CD1c-positive myeloid dendritic cell (primary cell): Measurements from ENCODE around the gene KIAA1671.

Experiments used
- DNase-seq: peaks from one replicate; pipeline ENCODE4 v3.0.0-alpha.2; 2016; ENCODE audit errors: extremely low spot score

KIAA1671 gene

DNA sequence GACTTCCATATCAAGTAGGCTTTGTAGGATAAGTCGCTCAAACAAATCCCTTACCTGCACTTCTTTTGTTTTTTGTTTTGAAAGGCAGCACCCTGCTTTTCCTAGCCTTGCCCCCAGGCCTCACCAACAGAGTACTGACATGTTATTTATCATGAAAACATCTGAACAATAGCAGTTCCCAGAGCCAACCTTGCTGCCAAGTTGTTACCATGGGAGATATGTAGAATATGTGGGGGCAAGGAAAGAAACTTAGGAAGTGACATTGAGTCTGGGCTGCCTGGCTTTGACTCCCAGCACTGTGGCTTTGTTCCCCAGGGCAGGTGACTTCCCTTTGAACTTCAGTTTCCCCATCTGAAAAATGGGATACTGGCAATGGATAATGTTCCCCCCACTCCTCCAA lies 193.8 kb downstream of the KIAA1671 start:
- DNase-seq = no peak

- no peak for DNase-seq
Measured at GRCh38 chr22:25146906-25147641, 194.6 kb downstream of the KIAA1671 start.

DNA sequence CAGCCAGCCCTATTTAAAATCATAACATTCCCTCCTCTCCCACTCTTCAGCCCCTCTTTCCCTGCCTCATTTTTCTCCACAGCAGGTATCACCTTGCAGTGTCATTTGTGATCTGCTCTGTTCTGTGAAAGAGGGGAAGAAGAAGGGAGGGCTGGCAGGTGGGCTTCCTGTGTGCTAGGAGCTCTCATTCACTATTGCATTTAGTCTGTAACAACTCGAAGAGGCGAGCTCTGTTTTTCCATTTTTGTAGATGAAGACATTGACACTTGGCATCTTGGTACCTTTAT lies 195.1 kb downstream of the KIAA1671 start:
- no peak for DNase-seq

- no peak for DNase-seq
Measured at GRCh38 chr22:25148149-25148691, 195.7 kb downstream of the KIAA1671 start.

- no peak for DNase-seq
Measured at GRCh38 chr22:25149014-25149413, 196.5 kb downstream of the KIAA1671 start.

GRCh38 chr22:25153961-25154666 lies 201.6 kb downstream of the KIAA1671 start:
- DNase-seq = no peak

DNA sequence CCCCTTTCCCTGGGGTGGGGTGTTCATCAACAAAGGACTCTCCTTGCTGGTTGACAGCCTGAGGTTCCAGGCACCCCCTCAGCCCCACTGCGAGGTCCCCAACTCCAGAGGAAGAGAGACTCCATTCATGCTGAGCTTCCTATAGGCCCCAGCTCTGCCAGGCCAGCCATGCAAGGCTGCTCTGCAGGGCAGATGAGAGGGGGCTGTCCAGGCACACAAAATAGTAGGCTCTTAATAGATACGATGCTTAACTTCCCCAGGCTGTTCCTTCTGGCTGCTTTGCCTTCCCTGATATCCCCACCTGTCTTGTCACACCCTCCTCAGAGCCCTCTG lies 202.1 kb downstream of the KIAA1671 start:
- DNase-seq = no peak

DNA sequence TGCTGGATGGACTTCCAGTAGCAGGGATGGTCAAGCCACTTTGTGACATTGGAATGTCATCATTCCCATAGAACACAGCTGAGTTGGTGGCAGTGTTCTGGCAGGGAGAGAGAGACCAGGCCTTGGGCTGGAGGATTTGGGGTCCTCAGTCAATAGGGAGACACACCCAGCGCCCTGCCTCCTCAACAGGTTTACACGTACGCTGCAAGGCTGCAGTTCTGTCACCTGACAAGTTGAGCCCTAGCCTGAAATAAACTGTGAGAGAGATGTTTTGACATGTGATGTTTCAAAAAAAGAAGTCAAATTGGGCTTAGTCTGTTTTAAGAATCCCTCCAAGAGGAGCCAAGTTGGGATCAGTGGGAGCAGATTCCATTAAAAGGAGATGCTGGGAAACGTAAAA lies 204.2 kb downstream of the KIAA1671 start:
- DNase-seq = no peak

DNA sequence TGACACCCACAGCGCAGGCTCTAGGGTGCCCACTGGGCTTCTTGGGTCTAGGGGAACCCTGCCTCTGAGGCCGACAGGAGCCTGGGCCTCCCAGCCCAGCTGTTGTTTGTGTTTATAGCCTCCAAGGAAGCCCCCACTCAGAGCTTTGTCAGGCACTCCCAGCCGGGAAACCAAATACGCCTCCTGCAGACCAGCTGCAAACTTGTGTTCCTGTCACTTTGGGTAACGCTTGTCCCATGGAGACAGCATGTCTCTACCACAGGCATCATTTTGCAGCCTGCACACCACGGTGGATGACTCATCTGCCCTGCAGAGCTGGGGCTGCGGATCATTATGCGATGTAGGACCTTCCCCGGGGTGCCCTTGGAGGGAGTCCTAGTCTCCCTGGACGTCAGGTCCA lies 206.5 kb downstream of the KIAA1671 start:
- DNase-seq = no peak

DNA sequence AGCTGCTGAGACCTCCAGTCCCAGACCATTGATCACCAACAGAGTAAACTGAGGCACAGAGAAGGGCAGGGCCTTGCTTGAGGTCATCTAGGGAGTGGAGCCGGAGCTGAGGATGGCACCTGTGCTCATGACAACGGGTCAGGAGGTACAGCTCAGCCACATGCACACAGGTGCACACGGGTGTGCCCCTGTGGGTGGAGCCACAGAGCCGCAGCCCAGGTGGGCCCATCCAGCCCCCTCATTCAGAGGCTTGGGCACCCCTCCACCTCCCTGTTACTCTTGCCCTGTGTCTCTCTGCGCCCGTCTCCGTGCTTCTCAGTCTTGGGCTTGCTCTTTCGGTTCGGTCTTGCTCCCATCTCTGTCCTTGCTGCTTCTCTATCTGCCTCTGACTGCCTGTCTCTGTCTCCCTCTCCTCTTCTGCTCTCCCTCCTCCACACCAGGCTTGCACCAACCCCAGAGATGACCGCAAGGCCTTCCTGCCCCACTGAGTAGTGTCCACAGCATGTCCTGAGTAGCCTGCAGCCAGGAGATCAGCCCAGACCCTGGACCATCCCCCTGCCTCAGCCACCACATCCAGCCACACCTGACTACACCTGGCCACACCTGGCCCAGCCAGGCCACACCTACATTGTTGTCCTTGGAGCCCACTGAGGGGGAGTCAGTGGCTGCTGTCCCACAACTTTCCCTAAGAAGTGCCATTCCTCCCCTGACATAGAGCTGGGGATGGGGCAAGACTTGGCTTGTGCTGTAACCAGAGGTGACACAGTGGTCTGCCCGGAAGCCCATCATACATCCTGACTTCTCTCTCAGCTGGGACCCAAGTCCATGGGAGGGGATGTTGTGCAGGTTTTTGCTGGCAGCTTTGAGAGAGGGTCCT lies 207.8 kb downstream of the KIAA1671 start:
- no peak for DNase-seq

GRCh38 chr22:25161017-25161915 lies 208.8 kb downstream of the KIAA1671 start:
- DNase-seq = no peak

DNA sequence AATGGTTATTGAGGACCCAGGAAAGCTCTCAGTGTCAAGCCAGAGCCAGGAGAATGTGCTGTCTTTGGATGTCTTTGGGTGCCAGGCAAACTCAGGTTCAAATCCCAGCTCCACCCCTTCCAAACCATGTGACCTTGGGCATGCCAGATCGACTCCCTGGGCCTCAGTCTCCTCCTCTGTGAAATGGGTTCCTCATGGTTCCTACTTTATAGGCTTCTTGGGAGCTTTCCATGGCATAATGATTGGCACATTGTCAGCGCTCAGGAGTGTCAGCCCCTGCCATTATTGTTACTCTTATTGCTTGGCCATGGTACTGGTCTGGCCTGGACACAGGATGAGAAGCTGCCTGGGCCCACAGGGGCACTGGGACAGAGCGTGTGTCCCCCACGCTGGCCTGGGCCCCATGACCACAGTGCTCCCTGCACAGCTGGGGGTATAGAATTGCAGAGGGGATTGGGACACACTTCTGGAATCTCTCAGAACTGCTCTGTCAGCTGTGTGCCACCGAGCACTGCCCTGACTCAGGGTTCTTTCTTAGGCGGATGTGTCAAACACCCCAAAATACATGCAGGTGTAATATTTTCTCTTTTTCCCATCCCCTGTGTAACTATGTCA lies 209.5 kb downstream of the KIAA1671 start:
- DNase-seq = no peak

GRCh38 chr22:25162561-25162960 lies 210.0 kb downstream of the KIAA1671 start:
- DNase-seq = no peak

DNA sequence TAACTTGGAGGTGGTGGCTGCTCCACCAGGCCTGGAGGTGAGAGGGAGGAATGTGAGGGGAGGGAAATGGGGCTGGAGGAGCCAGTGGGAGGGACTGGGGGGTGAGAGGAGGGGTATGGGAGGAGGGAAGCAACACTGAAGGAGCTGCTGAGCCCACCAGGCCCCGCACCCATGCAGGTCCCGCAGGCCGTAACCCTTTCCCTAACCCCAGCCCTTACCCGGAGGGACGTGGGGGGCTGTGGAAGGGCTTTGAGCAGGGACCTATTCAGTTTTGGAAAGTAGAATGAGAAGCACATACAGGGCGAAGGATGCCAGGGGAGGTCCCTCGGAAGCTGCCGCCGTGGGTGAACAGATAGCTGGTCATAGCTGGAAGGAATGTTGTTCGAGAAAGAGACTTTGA lies 213.3 kb downstream of the KIAA1671 start:
- DNase-seq = no peak

GRCh38 chr22:25166266-25167040 lies 213.9 kb downstream of the KIAA1671 start:
- DNase-seq = no peak

- DNase-seq = no peak
Measured at GRCh38 chr22:25167082-25167481, 214.6 kb downstream of the KIAA1671 start.

DNA sequence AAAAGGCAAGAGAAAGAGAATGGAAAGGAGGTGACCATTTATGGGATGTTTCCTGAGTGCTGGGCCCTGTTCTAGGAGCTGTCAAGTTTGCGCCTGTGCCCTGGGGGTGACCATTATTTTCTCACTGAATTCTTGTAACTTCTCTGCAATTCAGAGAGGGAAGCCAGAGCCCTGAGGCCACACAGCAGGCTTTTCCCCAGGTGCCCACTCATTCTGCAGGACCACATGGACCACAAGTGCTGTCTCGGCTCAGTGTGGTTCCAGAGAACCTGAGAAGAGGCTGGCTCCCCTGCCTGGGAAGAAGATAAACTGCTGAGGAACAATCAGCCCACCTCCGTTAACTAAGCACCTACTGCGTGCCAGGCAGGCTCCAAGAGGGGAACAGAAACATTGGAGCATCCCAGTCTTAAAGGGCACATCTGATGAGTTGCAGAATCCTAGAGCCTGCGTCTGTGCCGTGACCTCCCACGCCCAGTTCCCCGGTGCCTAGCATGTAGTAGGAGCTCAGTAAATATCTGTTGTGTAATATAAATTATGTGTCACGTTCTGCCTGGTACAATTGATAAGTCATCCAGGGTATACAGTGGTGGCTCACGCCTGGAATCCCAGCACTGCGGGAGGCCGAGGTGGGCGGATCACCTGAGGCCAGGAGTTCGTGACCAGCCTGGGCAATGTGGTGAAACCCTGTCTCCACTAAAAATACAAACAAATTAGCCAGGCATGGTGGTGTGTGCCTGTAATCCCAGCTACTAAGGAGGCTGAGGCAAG lies 215.5 kb downstream of the KIAA1671 start:
- no peak for DNase-seq

DNA sequence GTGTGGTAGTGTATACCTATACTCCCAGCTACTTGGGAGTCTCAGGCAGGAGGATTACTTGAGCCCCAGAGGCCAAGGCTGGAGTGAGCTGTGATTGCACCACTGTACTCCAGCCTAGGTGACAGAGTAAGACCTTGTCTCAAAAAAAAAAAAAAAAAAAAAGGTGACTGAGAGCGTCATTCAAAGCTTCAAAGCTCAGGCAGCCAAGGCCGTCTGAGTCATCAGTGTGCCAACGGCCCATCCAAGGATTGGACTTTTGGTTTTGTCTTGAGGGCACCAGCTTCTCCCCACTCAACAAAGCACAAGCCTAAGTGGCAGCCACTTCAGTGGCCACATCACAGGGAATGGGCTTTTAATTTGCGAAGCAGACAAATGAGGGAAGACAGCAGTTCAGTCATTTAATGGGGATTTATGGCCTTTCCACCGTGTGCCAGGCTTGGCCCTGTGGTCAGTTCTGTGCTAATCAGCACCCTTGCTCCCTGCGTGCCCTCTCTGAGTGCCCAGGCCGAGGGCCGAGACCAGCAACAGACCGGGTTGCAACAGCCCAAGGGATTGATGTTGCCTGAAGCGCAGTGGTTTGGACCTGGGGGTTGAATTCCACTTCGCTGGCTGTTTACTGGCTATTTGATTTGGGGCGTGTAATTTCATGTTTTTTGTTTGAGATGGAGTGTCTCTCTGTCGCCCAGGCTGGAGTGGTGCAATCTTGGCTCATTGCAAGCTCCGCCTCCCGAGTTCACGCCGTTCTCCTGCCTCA lies 216.9 kb downstream of the KIAA1671 start:
- no peak for DNase-seq
